Brain pericyte (primary cell): ENCODE data around the gene APC2.

Experiments used
- DNase-seq: peaks from one replicate; pipeline ENCODE4 v3.0.0-alpha.2; 2012; ENCODE audit warnings: low read depth, low spot score

Gene APC2, protein sequence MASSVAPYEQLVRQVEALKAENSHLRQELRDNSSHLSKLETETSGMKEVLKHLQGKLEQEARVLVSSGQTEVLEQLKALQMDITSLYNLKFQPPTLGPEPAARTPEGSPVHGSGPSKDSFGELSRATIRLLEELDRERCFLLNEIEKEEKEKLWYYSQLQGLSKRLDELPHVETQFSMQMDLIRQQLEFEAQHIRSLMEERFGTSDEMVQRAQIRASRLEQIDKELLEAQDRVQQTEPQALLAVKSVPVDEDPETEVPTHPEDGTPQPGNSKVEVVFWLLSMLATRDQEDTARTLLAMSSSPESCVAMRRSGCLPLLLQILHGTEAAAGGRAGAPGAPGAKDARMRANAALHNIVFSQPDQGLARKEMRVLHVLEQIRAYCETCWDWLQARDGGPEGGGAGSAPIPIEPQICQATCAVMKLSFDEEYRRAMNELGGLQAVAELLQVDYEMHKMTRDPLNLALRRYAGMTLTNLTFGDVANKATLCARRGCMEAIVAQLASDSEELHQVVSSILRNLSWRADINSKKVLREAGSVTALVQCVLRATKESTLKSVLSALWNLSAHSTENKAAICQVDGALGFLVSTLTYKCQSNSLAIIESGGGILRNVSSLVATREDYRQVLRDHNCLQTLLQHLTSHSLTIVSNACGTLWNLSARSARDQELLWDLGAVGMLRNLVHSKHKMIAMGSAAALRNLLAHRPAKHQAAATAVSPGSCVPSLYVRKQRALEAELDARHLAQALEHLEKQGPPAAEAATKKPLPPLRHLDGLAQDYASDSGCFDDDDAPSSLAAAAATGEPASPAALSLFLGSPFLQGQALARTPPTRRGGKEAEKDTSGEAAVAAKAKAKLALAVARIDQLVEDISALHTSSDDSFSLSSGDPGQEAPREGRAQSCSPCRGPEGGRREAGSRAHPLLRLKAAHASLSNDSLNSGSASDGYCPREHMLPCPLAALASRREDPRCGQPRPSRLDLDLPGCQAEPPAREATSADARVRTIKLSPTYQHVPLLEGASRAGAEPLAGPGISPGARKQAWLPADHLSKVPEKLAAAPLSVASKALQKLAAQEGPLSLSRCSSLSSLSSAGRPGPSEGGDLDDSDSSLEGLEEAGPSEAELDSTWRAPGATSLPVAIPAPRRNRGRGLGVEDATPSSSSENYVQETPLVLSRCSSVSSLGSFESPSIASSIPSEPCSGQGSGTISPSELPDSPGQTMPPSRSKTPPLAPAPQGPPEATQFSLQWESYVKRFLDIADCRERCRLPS (N-terminal part only)

DNA sequence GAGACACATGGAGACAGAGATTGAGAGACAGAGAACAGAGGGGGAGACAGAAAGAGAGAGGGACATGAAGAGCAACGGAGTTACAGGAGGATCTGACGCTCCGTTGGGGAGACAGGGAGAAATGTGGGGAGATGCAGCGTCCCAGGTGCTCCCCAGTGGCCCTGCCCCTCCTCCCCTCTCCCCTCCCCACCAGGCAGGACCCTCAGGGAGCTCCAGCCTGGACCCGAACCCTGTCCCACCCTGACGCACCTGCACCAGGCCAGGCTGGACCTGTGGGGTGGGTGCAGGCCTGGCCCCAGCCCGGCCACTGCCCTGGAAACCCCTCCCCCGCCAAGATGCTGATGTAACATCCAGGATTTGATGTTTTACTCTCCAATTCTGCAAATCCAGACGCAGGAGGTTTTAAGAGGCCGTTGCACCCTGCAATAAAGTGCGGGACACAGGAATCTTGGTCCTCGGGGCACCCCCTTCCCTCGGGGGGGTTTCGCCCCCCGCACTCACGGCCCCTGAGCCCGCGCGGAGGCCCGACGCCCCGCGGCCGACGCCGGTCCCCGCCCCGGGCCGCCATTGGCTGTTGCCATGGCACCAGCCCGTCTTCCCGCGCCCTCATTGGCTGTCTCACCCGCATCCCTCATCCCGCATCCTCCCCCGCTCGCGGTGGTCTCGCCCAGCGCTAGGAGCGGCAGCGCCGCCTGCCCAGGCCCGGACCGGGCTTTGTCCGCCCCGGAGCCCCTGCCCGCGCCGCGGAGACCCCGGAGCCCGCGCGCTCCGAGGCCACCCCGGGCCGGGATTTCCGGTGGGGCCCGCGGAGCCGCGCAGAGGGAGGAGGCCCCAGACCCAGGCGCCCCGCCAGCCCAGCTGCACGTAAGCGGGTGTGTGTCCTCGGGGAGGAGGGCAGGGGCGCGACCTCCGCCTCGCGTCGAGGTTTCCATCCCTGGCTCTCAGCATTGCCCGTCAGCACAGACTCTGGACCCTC lies at the start of gene APC2:
Gene APC2, plus strand, starts transcription at position 655 of the 976 bp plus-strand sequence. CDS start 2,881 bp downstream, outside the sequence.
- DNase-seq: no peak

GRCh38 chr19:1400281-1401137 lies 49.4 kb upstream of the APC2 start:
- no peak for DNase-seq

- no peak for DNase-seq
These were observed 48.6 kb upstream of the APC2 start, which contains the start of gene GAMT for GRCh38 chr19:1401138-1401888. TSS of gene GAMT (minus strand) at chr19:1401542. CDS start at chr19:1401476, 66 bp downstream.

DNA sequence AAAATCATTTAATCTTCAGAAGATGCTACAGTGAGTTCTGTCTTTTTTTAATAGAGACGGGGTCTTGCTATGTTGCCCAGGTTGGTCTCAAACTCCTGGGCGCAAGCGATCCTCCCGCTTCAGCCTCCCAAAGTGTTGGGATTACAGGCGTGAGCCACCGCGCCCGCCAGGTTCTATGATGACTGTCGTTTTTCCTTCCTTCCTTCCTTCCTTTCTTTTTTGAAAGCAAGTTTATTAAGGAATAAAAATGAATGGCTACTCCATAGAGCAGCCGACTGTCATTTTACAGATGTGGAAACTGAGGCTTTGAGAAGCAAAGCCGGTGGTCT lies 48.1 kb upstream of the APC2 start:
- DNase-seq: no peak

GRCh38 chr19:1402411-1403070 lies 47.4 kb upstream of the APC2 start:
- no peak for DNase-seq

DNA sequence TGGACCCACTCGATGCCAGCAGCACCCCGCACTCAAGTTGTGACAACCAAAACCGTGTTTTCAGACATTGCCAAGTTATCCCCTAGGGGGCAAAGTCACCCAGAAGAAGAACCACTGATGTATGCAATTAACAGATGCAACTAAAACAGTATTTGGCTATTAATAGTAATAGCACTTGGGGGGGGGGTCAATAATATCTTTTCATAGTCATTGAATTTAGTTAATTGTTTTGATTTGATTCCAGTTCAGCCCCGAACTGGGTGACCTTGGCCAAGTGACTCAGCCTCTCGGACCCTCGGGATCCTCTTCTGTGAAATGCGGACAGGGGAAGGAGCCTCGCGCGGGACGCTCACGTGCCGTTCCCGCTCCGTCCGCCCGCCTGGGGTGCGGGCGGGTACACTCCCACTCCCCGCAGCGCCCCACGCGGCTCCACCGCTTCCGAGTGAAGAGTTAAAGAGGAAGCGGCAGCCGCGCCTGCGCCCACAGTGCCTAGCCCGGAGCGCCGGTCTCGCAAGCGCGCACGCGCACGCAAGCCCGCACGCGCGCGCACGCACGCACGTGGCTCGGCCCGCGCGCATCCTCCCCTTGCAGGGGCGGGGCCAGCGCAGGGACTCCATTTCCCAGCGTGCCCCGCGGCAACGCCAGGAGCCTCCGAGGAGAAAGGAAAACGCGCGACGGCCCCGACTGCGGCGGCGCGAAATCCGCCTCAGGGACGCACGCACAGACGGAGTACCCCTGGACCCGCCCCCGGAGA lies 43.0 kb upstream of the APC2 start:
- DNase-seq: peak; percentile 95

DNA sequence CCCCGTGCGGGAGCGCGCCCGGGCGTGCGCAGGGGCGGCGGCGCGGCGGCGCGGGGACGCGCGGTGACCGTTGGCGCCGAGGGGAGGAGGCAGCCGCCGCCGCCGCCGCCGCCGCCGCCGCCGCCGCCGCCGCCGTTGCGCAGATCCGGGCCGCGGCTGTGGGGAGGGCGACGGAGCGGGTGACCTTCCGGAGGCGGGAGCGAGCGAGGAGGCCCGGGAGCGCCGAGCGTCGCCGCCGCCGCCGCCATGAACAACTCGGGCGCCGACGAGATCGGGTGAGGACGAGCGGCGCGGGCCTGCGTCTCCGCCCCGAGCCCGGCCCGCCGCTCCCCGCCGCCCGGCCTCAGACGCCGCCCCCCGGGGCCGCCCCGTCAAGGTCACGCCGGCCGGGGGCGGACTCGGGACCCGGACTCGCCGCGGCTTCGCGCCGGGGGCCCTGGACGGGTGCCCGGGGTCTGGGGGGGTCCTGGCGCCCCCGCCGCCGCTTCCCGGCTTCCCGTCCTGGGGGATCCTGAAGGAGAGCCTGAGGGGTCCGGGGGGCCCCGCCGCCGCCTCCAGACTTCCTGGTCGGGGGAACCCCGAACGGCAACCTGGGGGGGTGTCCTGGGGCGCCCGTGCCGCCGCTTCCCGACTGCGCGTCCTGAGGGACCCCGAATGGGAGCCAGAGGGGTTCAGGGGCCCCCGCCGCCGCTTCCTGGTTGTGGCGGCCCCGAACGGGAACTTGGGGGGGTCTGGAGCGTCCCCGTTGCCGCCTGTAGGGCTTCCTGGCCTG lies 42.2 kb upstream of the APC2 start, which contains the start of gene DAZAP1:
Gene DAZAP1, plus strand, starts transcription at position 59 of the 772 bp plus-strand sequence. Its CDS starts 188 bp downstream, at position 247.
- no peak for DNase-seq

GRCh38 chr19:1408300-1409203 lies 41.4 kb upstream of the APC2 start:
- DNase-seq: no peak

GRCh38 chr19:1409204-1410005 lies 40.5 kb upstream of the APC2 start:
- DNase-seq: no peak

DNA sequence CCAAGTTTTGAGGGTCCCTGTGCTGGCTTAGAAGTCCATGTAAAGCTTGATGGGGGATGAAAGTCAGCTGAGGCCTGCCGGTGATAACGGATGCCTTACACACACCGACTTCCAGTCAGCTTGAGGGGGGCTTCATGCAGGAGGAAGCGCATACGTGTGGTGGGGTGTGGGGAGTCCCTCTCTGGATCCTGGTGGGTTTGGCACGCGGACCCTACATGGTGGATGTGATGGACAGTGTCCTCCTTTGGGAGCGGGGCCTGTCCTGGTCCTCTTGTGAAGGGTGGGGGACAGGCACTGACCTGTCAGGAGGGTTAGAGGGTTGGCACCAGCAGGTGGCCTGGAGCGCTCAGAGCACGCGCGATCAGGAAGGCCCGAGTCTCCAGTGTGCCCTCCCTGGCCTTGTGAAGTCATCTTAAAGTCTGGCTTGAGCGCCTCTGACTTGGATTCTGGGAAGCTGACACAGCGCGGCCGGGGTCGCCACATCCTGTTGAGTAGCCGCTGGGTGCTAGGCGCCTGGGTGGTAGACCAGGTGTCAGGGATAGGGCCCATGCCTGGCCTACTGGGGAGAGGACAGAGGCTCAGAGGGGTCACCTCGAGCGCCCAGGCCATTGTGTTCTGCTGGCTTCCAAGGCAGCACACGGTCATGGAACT lies 39.7 kb upstream of the APC2 start:
- no peak for DNase-seq

DNA sequence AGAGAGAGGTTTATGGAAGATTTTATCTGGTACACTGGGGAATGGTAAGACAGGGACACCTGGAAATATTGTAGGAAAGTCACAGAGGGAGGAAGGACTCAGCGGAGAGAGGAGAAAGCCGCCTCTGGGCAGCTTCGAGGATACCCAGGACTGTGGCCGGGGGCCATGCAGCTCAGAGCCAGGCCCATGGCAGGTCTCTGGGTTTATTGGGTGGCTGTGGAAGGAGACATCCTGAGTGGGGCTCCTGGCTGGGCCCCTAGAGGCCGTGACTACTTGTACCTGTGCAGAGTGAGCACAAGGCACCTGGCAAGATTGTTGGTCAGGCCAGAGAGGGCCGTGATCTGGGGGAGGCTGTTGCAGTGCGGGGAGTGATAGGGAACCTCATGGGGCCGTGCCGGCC lies 39.1 kb upstream of the APC2 start:
- no peak for DNase-seq

- no peak for DNase-seq
These were observed 38.4 kb upstream of the APC2 start for GRCh38 chr19:1411255-1412191.

DNA sequence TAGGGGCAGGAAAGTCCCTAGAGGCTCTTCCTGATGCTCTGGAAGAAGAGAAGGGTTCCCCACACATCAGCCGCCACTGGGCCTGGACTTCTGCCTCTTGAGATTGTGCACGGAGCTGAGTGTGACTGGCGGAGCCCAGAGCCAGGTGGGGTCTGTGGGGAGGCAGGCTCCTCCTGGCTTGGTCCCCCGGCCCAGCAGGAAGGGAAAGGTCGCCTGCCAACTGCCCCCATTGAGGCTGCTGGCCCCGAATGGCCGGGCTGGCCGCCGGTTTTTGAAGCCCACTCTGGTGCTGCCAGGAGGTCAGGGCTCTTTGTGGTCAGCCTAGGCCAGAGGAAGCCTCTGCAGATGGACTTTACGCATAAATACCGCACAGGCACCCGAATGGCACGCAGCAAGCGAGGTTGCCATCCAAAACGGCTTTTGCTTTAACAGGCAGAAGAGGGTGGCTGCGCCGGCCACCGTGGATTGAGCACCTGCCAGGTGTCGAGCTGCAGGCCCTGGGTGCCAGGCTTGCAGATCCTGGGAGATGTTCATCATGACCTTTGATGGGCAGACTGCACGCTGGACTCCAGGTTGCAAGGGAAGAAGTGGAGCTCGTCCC lies 37.5 kb upstream of the APC2 start:
- DNase-seq: no peak
